HG03175 (cell line): Measurements from ENCODE around the gene GPR158.

ENCODE experiments used
- ATAC-seq: cut with Tn5 transposase; IDR thresholded peaks from one replicate; pipeline ENCODE4 v1.9.1; 2021; ENCODE audit warnings: mild to moderate bottlenecking, moderate library complexity; ENCODE audit not compliant: unreplicated experiment

GPR158 gene

GRCh38 chr10:25392132-25392531 lies 217.3 kb downstream of the GPR158 start:
- no peak for ATAC-seq

GRCh38 chr10:25393621-25394020 lies 218.8 kb downstream of the GPR158 start:
- ATAC-seq = no peak

GRCh38 chr10:25398680-25399079 lies 223.9 kb downstream of the GPR158 start:
- ATAC-seq = no peak

- no peak for ATAC-seq
These were observed 231.1 kb downstream of the GPR158 start for GRCh38 chr10:25405871-25406270.

- ATAC-seq = no peak
These were observed 242.8 kb downstream of the GPR158 start for GRCh38 chr10:25417611-25418010.

- no peak for ATAC-seq
These were observed 251.0 kb downstream of the GPR158 start for GRCh38 chr10:25425776-25426175.

GRCh38 chr10:25436431-25436830 lies 261.6 kb downstream of the GPR158 start:
- no peak for ATAC-seq

GRCh38 chr10:25441270-25441669 lies 266.5 kb downstream of the GPR158 start:
- ATAC-seq = no peak

- ATAC-seq = no peak
These were observed 269.5 kb downstream of the GPR158 start for GRCh38 chr10:25444266-25444665.

GRCh38 chr10:25451401-25451800 lies 276.6 kb downstream of the GPR158 start:
- no peak for ATAC-seq

GRCh38 chr10:25453619-25454018 lies 278.8 kb downstream of the GPR158 start:
- ATAC-seq = no peak

GRCh38 chr10:25455980-25456567 lies 281.3 kb downstream of the GPR158 start:
- ATAC-seq = no peak

- no peak for ATAC-seq
These were observed 282.8 kb downstream of the GPR158 start for GRCh38 chr10:25457552-25457951.

- ATAC-seq = no peak
These were observed 291.0 kb downstream of the GPR158 start for GRCh38 chr10:25465582-25466372.

- ATAC-seq = no peak
These were observed 293.1 kb downstream of the GPR158 start for GRCh38 chr10:25467881-25468280.

- no peak for ATAC-seq
These were observed 306.7 kb downstream of the GPR158 start for GRCh38 chr10:25481467-25481866.

GRCh38 chr10:25483999-25484398 lies 309.2 kb downstream of the GPR158 start:
- no peak for ATAC-seq

- ATAC-seq = no peak
These were observed 312.5 kb downstream of the GPR158 start for GRCh38 chr10:25487266-25487665.

GRCh38 chr10:25492040-25492439 lies 317.2 kb downstream of the GPR158 start:
- ATAC-seq = no peak

GRCh38 chr10:25492680-25493079 lies 317.9 kb downstream of the GPR158 start:
- ATAC-seq = no peak

GRCh38 chr10:25493122-25493893 lies 318.5 kb downstream of the GPR158 start:
- no peak for ATAC-seq

GRCh38 chr10:25497246-25497645 lies 322.4 kb downstream of the GPR158 start:
- no peak for ATAC-seq
